Muscle of back (tissue), 13 donors: Measurements from ENCODE around the gene ZNF205. TPM values are rescaled to one million over a fixed set of nuclear protein-coding genes. Genes with fewer than 3 reads are reported as not detected.
"Not testable (repeated sequence)": the region's sequence is repeated elsewhere in the genome, so short reads cannot be mapped to it uniquely, and the experiment has no call there.

Experiments used
- DNase-seq, 3 donors: peaks; one replicate each; pipeline versions ENCODE4 v3.0.0 to v3.0.0-alpha.2; 2013
- long read RNA-seq, 9 donors: transcript quantifications; one replicate each; lab custom pipeline, GENCODE V29; 2026
- polyA plus RNA-seq, 10 donors: library from polyadenylated mRNA; unstranded; fragments of 120-200 nt; gene quantifications; one replicate each; pipeline ENCODE4 v1.2.1, GENCODE V29; 2013; ENCODE audit not compliant: insufficient read length in 10 of 10

ZNF205 gene
- 10 to 100 TPM in 7 of 10 donors, 1 to 10 TPM in 3; 7.5 to 14.6 (median 11.7) TPM for polyA plus RNA-seq
- long read RNA-seq, donor 1, partial matches to known transcripts, result 0 of 4 reads
- long read RNA-seq, donor 1, other reads (novel, unspliced or antisense), result 0 of 4 reads
- long read RNA-seq, donor 2, partial matches to known transcripts, result 6 of 9 reads
- long read RNA-seq, donor 2, other reads (novel, unspliced or antisense), result 0 of 9 reads
- long read RNA-seq, donor 3, result 0 reads
- long read RNA-seq, donor 4, result 0 reads
- long read RNA-seq, donor 5, result 0 reads
- long read RNA-seq, donor 6, partial matches to known transcripts, result 7 of 10 reads
- long read RNA-seq, donor 6, other reads (novel, unspliced or antisense), result 0 of 10 reads
- long read RNA-seq, donor 7, result 0 reads
- long read RNA-seq, donor 8, result 0 reads
- long read RNA-seq, donor 9, partial matches to known transcripts, result 0 of 1 reads
- long read RNA-seq, donor 9, other reads (novel, unspliced or antisense), result 0 of 1 reads

GRCh38 chr16:3112058-3112880 is at the start of gene ZNF205:
Gene ZNF205, plus strand, starts transcription at chr16:3112586. Its CDS starts 845 bp downstream, at chr16:3113431.
- peak in 2 of 3 donors; percentile 76 to 86 for DNase-seq

GRCh38 chr16:3063625-3064386 is 48.6 kb upstream of the ZNF205 start:
- no peak for DNase-seq

DNA sequence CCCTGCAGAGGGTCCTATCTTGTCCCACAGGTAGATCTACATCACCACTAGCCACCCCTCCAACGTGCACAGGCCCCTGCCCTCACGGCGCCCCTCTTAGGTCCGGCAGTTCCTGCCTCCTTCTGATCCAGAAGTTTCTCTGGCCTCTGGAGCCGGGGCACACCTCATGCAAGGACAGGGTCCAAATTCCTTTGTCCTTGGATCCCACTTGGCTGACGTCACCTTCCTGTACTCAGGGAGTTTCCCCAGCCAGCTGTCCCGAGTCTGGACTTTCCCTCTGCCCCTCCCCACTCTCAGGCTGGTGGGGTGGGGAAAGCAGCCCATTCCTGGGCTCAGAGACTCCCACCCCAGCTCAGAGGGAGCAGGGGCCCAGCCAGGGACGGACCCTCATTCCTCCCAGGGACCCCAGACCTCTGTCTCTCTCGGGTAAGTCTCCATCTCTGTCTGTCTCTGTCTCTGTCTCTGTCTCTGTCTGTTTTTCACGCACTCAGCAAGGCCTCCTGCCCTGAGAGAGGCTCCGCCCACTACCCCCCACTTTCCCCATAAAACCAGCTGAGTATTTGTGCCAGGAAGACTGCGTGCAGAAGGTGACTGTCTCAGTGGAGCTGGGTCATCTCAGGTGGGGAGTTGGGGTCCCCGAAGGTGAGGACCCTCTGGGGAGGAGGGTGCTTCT is 47.2 kb upstream of the ZNF205 start, which contains the start of gene IL32:
TSS of gene IL32 (plus strand) at position 572 of the 673 bp plus-strand sequence. CDS start 172 bp downstream, outside the sequence.
- peak; percentile 70 to 86 (median 83) for DNase-seq

DNA sequence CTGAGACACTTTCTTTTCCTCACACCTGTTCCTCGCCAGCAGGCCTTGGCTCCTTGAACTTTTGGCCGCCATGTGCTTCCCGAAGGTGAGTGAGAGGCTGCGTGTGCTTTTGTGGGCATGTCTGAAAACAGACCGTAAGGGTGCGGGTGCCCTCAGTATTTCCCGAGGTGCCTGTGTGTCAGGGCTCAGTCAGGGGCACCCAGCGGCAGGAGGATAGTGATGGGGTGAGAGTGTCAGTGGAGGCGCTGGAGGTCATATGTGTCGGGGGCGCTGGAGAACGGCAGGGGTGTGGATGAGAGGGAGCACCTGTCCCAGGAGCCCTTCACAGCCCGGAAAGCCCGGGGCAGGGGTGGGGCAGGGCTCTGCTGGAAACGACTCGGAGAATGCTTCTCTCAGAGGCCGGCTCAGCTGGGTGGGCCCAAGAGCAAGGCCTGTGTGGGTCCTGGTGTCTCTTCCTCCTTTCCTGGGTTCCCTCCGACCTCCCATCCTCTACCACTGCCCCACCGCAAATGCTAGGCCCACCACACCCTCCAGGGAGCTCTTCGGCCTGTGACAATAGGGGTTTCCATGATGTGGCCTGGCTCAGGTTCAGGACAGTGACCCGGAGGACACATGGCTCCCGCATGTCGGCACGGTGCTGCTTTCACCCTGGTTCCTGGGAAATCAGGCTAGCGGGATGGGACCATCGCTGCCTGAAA is 46.5 kb upstream of the ZNF205 start:
- no peak for DNase-seq

DNA sequence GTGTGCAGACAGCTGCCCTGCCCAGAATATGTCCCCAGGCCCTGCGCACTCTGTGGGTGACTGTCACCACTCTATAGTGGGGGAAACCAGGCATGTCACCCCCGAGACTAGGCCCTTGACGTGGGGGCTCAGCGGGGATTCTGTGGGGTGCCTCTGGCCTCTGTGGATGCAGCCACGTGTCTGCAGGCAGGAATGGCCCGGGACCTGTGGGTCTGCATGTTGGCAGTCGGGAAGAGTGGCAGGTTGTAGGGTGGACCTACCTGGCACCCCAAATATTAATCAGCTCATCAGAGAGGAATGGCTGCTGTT is 46.0 kb upstream of the ZNF205 start:
- DNase-seq, result no peak

- DNase-seq, result no peak
Measured at GRCh38 chr16:3068487-3068886, 43.9 kb upstream of the ZNF205 start.

- not testable (repeated sequence) for DNase-seq
Measured at GRCh38 chr16:3069146-3069545, 43.2 kb upstream of the ZNF205 start.

GRCh38 chr16:3070608-3071111 is 41.7 kb upstream of the ZNF205 start:
- no peak for DNase-seq

- DNase-seq, result no peak
Measured at GRCh38 chr16:3071655-3072054, 40.7 kb upstream of the ZNF205 start.

- not testable (repeated sequence) for DNase-seq
Measured at GRCh38 chr16:3072148-3072547, 40.2 kb upstream of the ZNF205 start.

DNA sequence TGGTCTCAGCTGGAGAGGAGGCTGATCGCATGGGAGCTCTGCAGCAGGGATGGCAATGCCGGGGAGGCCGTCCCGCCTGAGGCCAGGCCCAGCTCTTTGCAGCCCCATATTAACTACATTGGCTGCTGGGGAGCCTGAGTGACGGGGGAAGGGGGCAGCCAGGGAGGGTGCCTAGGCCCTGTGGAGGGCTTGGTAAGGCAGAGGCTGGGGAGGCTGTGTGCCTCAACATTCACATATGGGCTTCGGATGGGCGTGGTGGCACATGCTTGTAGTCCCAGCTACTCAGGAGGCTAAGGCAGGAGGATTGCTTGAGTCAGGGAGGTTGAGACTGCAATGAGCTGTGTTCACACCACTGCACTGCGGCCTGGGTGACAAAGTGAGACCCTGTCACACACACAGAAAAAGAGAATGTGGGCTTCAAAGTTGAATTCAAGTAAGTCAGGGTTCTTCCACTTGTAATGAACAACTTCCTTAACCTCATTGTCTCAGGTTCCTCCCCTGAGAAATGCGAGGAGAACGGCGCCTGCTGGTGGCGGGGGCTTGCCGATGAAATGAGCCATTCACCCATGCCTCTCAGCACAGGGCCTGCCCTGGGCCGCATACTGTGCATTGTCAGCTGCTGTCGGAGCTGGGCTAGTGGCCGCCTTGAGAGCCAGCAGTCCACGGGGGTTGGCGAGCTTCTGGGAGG is 39.7 kb upstream of the ZNF205 start:
- not testable (repeated sequence) for DNase-seq

DNA sequence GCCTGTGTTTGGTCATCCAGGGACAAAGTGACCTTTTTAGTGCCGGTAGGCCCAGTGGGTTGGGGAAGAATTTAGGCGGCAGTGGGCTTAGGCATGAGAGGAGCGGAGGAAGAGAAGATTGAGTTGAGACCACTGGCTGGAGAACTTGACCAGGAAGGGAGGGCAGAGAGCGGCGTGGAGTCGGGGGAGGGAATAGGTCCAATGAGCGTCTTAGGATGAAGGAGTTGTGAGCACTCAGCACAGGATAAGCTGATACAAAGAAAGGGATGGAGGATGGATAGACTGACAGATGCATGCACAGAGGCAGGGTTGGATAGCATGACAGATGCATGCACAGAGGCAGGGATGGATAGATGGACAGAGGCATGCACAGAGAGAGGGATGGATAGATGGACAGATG is 38.9 kb upstream of the ZNF205 start:
- no peak for DNase-seq

- DNase-seq, result no peak
Measured at GRCh38 chr16:3074860-3075522, 37.4 kb upstream of the ZNF205 start.

GRCh38 chr16:3075523-3075915 is 36.9 kb upstream of the ZNF205 start:
- DNase-seq, result peak in 1 of 3 donors; percentile 75

GRCh38 chr16:3075946-3076345 is 36.4 kb upstream of the ZNF205 start:
- DNase-seq, result not testable (repeated sequence)

DNA sequence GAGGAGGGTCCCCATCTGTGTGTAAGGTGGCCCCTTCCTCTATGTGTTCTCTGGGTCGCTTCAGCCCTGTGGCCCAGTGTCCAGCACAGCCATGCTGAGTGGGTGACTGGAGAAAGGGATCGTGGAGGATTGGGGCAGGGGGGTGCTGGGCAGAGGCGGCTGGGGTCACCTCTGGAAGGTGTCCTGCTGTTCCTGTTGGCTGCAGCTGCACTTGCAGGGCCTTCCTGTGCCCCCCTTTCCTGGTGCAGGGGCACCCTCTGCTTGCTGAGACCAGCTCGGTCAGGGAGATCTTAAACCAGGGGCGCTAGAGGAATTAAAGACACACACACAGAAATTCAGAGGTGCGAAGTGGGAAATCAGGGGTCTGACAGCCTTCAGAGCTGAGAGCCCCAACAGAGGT is 35.8 kb upstream of the ZNF205 start:
- no peak for DNase-seq

DNA sequence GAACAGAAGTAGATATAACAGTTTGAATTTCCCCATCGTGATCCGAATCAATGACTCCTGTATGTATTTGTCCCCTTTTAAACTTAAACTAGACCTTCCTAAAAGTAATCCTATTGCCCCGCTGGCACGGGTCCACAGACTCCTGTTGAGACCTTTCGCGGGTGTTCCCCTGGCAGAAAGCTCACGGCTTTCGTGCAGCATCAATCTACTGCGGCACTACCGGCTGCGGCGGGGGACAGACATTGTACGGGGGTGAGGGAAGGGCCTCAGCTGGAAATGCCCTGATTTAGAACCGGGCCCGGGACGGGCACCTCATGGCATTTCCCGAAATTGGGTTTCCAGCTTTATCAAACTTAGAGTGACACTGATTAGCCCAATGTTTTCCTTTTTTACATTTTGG is 32.4 kb upstream of the ZNF205 start:
- no peak for DNase-seq

- DNase-seq, result not testable (repeated sequence)
Measured at GRCh38 chr16:3081957-3082356, 30.4 kb upstream of the ZNF205 start.

DNA sequence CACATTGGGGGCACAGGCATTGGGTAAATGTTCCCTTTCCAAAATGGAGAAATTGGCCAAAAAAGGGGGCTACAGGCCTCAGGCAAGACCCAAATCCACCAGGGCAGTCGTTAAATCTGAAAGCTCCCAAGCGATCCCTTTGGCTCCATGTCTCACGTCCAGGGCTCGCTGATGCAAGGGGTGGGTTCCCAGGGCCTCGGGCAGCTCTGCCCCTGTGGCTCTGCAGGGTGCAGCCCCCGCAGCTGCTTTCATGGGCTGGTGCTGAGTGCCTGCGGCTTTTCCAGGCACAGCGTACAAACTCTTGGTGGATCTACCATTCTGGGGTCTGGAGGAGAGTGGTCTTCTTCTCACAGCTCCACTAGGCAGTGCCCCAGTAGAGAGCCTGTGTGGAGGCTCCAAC is 29.0 kb upstream of the ZNF205 start:
- DNase-seq, result not testable (repeated sequence)
